ENCODE data around the gene ZNF710.

- TF ChIP-seq RFX5 (IDR thresholded peaks at IDR 0.05; ENCODE audit: low read depth, low read length) (no peak), CTCF (conservative IDR thresholded peaks at IDR 0.05; ENCODE audit: low read depth, low read length) (no peak), POLR2A (IDR thresholded peaks at IDR 0.05; ENCODE audit: low read depth, low read length) (no peak), FOS (IDR thresholded peaks at IDR 0.05; ENCODE audit: low read depth, low read length) (no peak), RAD21 (IDR thresholded peaks at IDR 0.05; ENCODE audit: low read length) (no peak), MAFK (IDR thresholded peaks at IDR 0.05; ENCODE audit: low read depth, low read length) (no peak), CEBPB (IDR thresholded peaks at IDR 0.05; ENCODE audit: low read depth, low read length) (no peak), SMC3 (IDR thresholded peaks at IDR 0.05; ENCODE audit: low read depth, low read length) (no peak), USF2 (IDR thresholded peaks at IDR 0.05; ENCODE audit: low read depth, low read length) (no peak), CHD1 (IDR thresholded peaks at IDR 0.05; ENCODE audit: low read depth, low read length) (no peak), BHLHE40 (IDR thresholded peaks at IDR 0.05; ENCODE audit: low read depth, low read length) (no peak)
These were observed 25.5 kb upstream of the ZNF710 start for GRCh38 chr15:89975482-89976245.
